Hepatocyte (in vitro differentiated cells): ENCODE results near the gene GABRD. TPM values are rescaled to one million over a fixed set of nuclear protein-coding genes. Genes with fewer than 3 reads are reported as not detected.

Experiments
- DNase-seq: peaks from one replicate; pipeline ENCODE4 v3.0.0-alpha.2; 2016; ENCODE audit warnings: low spot score
- H2AFZ ChIP-seq: fragments of 200-600 bp; sonication (generic); 2 replicates; pipeline ENCODE4 v1.6.0; 2016; ENCODE audit warnings: antibody characterized with exemption, mild to moderate bottlenecking
- H3K27ac ChIP-seq: fragments of 200-600 bp; sonication (generic); 2 replicates; pipeline ENCODE4 v1.5.1; 2016; ENCODE audit warnings: mild to moderate bottlenecking
- H3K27me3 ChIP-seq: fragments of 200-600 bp; sonication (generic); 2 replicates; pipeline ENCODE4 v1.6.1; 2016
- H3K36me3 ChIP-seq: fragments of 200-600 bp; sonication (generic); replicated peaks from 2 replicates; pipeline ENCODE4 v1.5.1; 2016; ENCODE audit warnings: low read depth; ENCODE audit not compliant: insufficient read depth
- H3K4me1 ChIP-seq: fragments of 200-600 bp; sonication (generic); 2 replicates; pipeline ENCODE4 v1.5.1; 2016; ENCODE audit warnings: mild to moderate bottlenecking, moderate library complexity; ENCODE audit not compliant: insufficient read depth
- H3K4me2 ChIP-seq: fragments of 200-600 bp; sonication (generic); 2 replicates; pipeline ENCODE4 v1.6.0; 2016
- H3K4me3 ChIP-seq: fragments of 200-600 bp; sonication (generic); 2 replicates; pipeline ENCODE4 v1.5.1; 2016; ENCODE audit warnings: mild to moderate bottlenecking
- H3K79me2 ChIP-seq: fragments of 200-600 bp; sonication (generic); 2 replicates; pipeline ENCODE4 v1.6.0; 2017; ENCODE audit warnings: mild to moderate bottlenecking
- H3K9me2 ChIP-seq: fragments of 200-600 bp; sonication (generic); replicated peaks from 2 replicates; pipeline ENCODE4 v1.6.0; 2017; ENCODE audit warnings: mild to moderate bottlenecking; ENCODE audit not compliant: insufficient read depth
- H3K9me3 ChIP-seq: fragments of 200-600 bp; sonication (generic); 2 replicates; pipeline ENCODE4 v1.5.1; 2016; ENCODE audit warnings: low read depth, mild to moderate bottlenecking
- H4K20me1 ChIP-seq: fragments of 200-600 bp; sonication (generic); 2 replicates; pipeline ENCODE4 v1.6.0; 2016; ENCODE audit warnings: mild to moderate bottlenecking; ENCODE audit not compliant: insufficient read depth, poor library complexity, severe bottlenecking
- EZH2 ChIP-seq: fragments of 200-600 bp; sonication (generic); IDR thresholded peaks from 2 replicates; pipeline ENCODE4 v1.6.1; 2016; ENCODE audit warnings: antibody characterized with exemption, mild to moderate bottlenecking, borderline replicate concordance
- EZH2phosphoT487 ChIP-seq: fragments of 200-600 bp; sonication (generic); IDR thresholded peaks from one replicate; pipeline ENCODE4 v1.6.1; 2018; ENCODE audit warnings: antibody characterized with exemption, mild to moderate bottlenecking, low read depth, moderate library complexity; ENCODE audit not compliant: unreplicated experiment, severe bottlenecking
- WGBS: methylation state at CpG from one replicate; pipeline ENCODE4 v1.1.6; 2016; ENCODE audit warnings: low lambda C conversion rate; ENCODE audit errors: missing lambda C conversion rate; 5-methylcytosine and 5-hydroxymethylcytosine counted together
- polyA plus RNA-seq: library from polyadenylated mRNA; unstranded; fragments of >200 nt; fragmentation: Nextera tagmentation; extraction: Ambion mirVana; gene quantifications from 2 replicates; pipeline ENCODE4 v1.2.1, GENCODE V29; 2016
- total RNA-seq: library from RNA; depleted of rRNA; stranded (reverse); fragments of >200 nt; gene quantifications from 2 replicates; pipeline ENCODE4 v1.2.3, GENCODE V29; 2014
- TF ChIP-seq, protein P1 (sequence below): fragments of 200-600 bp; sonication (generic); IDR thresholded peaks from 2 replicates; pipeline ENCODE4 v1.5.1; 2016; ENCODE audit warnings: antibody characterized with exemption, mild to moderate bottlenecking; ENCODE audit not compliant: poor library complexity

Gene GABRD
- total and polyA plus RNA-seq, 2 experiments from 2014 or later: not detected

DNA sequence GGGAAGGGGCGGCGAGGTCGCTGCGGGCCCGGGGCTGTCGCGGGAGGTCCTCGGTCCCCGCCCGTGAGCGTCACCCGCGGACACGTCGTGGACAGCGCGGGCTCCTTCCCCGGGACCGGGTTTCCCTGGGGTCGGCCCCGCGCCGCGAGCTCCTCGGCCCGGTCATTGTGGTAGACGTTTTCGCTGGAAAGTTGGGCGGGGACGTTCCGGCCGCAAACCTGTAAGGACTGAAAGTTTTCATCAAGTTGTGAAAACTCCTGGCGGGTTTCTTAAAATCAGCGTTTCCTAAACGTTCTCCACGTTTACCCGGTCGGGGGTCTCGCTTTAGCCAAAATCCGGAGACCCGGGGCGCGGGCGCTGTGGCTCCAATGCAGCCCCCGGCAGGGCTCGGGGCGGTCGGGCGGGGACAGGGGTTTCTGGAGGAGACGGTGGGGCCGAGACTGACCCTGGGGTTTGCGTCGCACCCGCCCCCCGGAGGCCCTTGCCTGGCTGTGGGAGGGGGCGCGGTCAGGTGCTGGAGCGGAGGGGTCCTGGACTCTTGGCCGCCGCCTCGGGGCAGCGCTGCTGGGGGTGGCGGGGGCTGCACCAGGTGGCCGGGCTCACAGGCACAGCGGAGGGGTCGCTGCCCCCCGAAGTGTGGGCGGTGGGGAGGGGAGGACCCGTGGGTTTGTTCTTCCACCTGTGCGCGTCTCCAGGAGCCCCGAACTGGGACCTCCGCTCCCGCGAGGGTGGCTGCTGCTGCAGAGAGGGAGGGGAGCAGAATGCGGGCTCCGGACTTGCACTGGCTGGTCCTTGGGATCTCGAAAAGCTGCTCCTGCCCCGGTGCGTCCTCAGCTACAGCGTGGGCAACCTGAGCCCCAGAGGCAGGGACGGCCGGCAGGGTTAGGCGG is 31.9 kb downstream of the GABRD start:
- no peaks in the 10 kb centered on the region for H3K9me2 ChIP-seq
- H3K4me1 ChIP-seq: peaks cover 24% of the 10 kb centered on the region
- DNase-seq: peak; percentile 47
- H3K4me2 ChIP-seq: peak overlapping the region; percentile 89
- peak overlapping the region; percentile 88 for H3K27ac ChIP-seq
- H3K4me3 ChIP-seq: peak overlapping the region; percentile 85
- no peaks in the 10 kb centered on the region for H3K36me3 ChIP-seq
- WGBS: 6% methylated on average over 61 of the region's 84 CpGs
- H2AFZ ChIP-seq: no peak overlapping the region
- TF ChIP-seq EZH2phosphoT487 (no peak), EZH2 (no peak)
- TF ChIP-seq, protein P1, sequence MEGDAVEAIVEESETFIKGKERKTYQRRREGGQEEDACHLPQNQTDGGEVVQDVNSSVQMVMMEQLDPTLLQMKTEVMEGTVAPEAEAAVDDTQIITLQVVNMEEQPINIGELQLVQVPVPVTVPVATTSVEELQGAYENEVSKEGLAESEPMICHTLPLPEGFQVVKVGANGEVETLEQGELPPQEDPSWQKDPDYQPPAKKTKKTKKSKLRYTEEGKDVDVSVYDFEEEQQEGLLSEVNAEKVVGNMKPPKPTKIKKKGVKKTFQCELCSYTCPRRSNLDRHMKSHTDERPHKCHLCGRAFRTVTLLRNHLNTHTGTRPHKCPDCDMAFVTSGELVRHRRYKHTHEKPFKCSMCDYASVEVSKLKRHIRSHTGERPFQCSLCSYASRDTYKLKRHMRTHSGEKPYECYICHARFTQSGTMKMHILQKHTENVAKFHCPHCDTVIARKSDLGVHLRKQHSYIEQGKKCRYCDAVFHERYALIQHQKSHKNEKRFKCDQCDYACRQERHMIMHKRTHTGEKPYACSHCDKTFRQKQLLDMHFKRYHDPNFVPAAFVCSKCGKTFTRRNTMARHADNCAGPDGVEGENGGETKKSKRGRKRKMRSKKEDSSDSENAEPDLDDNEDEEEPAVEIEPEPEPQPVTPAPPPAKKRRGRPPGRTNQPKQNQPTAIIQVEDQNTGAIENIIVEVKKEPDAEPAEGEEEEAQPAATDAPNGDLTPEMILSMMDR: no peak
- H4K20me1 ChIP-seq: peaks cover 16% of the 10 kb centered on the region
- H3K27me3 ChIP-seq: peaks cover 3% of the 10 kb centered on the region
- no peaks in the 10 kb centered on the region for H3K9me3 ChIP-seq
- H3K79me2 ChIP-seq: peaks cover 37% of the 10 kb centered on the region

DNA sequence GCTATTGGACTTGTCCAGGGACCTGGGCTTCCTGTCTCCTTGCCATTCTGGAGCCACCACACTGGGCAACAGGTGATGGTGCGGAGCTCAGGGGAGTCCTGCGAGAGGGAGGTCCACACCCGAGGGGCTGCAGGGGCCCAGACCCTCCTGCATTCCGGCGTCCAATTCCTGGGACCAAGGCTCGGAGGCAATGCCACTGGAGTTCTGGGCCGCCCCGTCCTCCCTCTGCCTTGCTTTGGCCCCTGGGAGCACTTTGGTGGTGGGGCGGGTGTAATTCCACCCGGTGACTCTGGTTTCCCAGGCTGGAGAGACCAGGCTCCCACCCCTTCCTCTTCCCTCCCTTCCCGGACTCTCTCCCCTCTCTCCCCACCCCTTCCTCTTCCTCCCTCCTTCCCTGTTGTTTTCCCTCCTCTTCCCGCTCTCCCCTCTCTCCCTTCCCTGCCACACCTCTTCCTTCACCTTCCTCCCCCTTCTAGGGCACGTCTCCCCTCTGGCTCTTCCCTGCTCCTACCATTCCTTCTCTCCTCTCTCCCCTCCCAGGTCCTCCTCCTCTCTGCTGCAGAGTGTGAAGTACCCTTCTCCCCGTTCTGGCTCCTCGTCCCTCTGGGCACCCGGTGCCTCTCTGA is 33.0 kb downstream of the GABRD start:
- whole genome bisulfite sequencing: 83% methylated on average over 8 of the region's 16 CpGs
- peaks cover 15% of the 10 kb centered on the region for H3K4me1 ChIP-seq
- H2AFZ ChIP-seq: no peak overlapping the region
- no peaks in the 10 kb centered on the region for H3K9me3 ChIP-seq
- H3K4me2 ChIP-seq: peak overlapping the region; percentile 89
- H3K9me2 ChIP-seq: no peaks in the 10 kb centered on the region
- H3K79me2 ChIP-seq: peaks cover 37% of the 10 kb centered on the region
- H3K36me3 ChIP-seq: no peaks in the 10 kb centered on the region
- H3K4me3 ChIP-seq: no peak overlapping the region
- no peak overlapping the region for H3K27ac ChIP-seq
- no peak for DNase-seq
- peaks cover 16% of the 10 kb centered on the region for H4K20me1 ChIP-seq
- TF ChIP-seq EZH2 (no peak), EZH2phosphoT487 (no peak)
- TF ChIP-seq, protein P1: no peak
- peaks cover 1% of the 10 kb centered on the region for H3K27me3 ChIP-seq

DNA sequence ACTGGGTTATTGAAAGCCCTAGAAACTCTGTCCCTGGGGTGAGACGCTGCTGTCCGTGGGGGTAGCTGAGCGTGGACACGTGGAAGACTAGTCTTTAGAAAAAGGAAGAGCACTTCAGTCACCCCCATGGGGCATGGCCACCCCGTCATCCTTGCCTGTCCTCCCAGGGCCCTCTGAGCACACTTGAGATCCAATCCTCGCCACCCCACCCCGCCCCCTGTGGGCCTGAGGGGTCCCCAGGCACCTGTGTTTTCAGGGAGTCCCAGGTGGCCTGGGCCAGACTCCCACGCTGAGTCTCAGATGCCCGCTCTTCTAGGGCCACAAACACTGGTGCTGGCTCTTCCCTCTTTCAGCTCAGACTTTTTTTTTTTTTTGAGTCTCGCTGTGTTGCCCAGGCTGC is 33.6 kb downstream of the GABRD start:
- Histone ChIP-seq H3K36me3 (no peaks in the 10 kb centered on the region), H3K4me2 (peak overlapping the region; percentile 89), H4K20me1 (peaks cover 16% of the 10 kb centered on the region), H3K27me3 (no peaks in the 10 kb centered on the region), H3K4me1 (peaks cover 13% of the 10 kb centered on the region), H2AFZ (no peak overlapping the region), H3K9me2 (no peaks in the 10 kb centered on the region), H3K27ac (no peak overlapping the region), H3K9me3 (no peaks in the 10 kb centered on the region), H3K79me2 (peaks cover 37% of the 10 kb centered on the region), H3K4me3 (no peak overlapping the region)
- TF ChIP-seq EZH2phosphoT487 (no peak), EZH2 (no peak)
- TF ChIP-seq, protein P1: no peak
- 92% methylated on average over 9 of the region's 10 CpGs for WGBS
- DNase-seq: no peak
